CD4-positive, alpha-beta T cell treated with Interleukin-2 at 100 ng/mL for 4 hours (primary cell): ENCODE data around the gene BACH2.
"Not testable (repeated sequence)": the region's sequence is repeated elsewhere in the genome, so short reads cannot be mapped to it uniquely, and the experiment has no call there.

ENCODE experiments used
- DNase-seq: peaks from one replicate; pipeline ENCODE4 v3.0.0-alpha.2; 2020; ENCODE audit warnings: low spot score

BACH2 gene

DNA sequence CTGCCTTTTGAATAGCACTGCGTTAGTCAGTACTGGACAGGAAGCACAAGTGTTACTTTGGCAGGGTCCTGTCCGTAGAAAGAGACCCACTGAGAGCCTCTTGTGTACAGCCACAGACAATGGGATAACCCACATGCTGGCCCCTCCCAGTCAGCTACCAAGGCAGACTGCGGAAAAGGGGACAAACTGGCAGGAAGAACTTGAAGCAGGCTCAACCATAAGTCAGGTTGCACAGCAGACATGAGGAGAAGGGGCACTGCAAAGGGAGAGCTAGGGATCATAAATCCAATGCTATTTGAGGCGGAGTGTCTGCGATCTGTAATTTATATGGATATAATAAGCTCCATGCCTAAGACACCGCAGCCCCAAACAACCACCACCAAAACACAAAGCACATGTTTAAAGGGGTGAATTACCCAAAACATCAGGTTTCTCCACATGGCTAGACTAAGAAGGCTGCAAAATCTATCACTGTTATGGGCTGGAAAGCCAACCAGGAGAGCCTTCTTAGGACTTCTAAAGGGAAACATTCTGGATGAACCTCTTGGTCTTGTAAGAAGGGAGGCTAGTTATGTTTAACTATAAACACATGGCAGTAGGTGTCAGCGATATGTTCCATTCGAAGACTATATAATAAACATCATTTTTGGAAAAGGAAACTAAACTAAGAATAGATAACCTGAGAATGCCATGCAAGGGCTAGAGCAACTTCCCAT, 141.7 kb downstream of the BACH2 start:
- no peak for DNase-seq

DNA sequence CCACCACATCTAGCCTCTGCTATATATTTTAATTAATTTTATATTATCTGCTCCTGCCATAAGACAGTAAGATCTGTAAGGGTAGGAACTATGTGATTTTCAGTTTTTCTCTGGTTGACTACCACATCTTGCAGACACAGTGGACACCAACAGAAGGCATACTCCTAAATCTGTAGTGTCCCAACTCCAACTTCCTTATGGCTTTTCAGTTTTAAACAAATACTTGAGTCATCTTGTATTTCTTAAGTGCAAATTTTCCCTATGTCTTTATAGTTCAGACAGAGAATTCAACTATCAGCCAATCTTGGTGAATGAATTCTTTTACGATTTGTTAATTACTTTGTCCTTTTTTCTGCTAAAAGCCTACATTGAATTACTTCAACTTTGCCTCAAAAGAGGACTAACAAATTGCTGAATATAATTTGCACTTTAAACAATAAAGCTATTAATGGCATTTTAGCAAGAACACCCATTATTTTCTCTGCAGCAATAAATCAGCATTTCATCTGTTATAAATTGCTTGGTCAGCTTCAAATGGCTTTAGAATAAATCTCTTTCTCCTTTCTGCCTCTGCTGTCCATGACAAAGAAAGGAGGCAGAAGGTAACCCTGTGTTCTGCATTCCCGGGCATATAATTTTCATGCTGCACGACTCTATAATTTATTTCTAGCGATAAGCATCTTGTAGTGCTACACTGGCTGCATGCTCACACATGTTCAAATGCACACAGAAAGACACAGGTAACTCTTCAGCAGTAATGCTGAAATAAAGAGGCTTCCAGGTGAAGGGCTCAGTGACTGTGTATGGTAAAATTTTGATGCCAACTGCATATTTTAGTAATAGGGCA, 144.8 kb downstream of the BACH2 start:
- DNase-seq, result no peak

DNA sequence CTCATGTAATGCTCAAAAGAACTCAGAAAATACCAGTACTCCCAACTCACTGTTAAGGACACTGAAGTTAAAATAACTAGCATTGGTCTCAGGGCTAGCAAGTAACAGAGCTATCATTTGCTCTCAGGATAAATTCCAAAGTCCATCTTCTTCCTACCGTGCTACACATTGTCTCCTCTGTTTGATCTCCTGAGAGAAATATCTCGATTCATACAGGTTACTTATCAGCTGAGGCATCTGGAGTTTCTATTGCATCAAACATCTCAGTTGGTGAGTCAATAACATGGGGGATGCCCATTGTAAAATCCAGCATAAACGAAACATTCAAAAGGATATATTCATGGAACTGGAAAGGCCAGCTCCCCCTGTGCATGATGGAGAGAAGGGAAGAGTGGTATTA, 147.4 kb downstream of the BACH2 start:
- DNase-seq, result no peak

DNA sequence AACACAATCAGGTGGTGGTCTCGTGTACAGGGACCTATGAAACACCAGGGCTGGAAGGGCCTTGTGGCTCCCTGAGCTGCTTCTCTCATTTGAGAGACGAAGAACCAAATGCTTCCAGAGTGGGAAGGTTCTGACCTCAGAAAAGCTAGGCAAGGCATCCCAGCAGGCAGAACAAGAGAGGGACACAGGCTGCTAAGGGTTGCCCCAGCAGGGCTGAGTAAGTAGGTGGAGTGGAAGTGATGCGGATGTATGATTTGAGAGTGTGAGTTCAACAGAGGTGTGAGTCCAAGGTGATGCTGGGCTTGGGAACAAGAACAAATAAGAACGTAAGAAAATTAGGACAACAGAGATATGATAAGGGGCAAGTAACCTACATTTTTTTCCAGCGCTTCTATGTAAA, 147.8 kb downstream of the BACH2 start:
- DNase-seq, result no peak

DNA sequence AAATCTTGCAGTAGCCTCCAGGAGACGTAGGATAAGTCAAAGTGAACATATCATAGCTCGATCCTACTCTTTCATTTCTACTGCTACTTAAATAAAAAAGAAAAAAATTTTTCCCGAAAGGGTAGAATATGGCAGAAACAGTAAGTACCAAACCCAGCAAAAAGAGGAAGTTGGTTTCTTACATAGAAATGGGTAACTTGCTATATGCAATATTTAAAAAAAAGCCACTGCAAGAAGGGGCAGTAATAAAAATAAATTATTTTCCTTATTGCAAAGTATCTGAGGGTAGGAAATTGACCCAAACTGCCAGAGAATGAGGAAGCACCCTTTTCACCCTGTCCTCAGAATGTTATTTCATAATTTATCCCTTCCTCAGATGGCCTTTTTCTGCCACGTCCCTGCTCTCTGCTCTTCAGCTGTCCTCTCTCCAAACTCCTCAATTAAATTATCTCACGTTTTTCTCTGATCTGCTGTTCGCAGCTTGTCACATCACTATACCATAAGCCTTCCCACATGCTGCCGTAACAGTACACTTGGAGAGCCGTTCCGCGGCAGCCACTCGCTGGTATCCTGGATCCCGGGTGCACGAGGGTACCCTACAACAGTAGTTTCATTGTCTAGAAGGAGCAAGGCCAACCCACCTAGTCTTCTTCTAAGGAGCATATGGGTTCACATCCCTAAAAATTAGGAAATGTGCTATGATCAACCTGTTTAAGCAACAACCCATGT, 149.6 kb downstream of the BACH2 start:
- no peak for DNase-seq

DNA sequence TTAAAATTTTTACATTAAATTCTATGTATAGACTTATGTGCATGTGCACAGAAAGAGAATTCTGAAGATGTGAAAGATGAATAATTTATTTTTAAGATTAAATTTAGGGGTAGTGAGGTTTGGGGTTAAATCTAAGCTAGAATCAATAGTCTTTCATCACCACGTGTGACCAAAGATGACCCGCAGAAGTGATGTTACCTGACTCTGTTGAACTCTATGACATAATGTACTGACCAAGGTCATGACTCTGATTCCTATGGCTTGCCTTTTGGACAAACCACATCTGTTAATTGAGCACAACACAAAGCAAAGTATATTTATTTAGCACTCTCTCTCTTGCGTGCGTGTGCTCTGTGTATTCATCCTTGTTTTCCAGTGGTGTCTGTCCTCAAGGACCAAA, 150.6 kb downstream of the BACH2 start:
- DNase-seq, result no peak

DNA sequence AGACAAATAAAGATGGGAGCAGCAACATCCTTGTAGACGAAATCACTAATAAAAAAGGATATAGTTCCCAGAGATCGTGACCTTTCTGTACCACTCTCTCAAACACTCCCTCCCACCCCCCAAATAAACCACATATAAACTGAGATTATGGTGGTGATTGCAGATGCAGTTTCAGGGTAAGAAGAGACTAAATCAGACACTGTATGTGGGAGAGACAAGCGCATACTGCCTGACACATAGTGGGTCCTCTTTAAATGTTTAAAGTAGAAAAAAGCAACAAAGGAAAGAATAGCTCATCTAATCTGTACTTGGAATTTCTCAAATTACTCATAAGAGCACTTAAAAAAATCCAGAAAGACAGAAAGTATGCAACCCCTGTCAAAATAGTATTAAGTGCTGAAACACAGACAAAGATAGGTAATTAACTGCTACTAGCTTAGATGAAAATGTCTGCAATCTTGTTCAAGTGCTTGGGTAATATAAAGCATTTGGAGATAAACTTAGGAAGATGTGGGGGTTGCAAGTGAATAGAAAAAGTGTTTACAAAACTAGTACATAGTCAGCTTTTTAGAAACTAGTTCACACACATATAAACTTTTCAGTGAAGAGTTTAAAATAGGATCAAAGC, 151.6 kb downstream of the BACH2 start:
- no peak for DNase-seq

DNA sequence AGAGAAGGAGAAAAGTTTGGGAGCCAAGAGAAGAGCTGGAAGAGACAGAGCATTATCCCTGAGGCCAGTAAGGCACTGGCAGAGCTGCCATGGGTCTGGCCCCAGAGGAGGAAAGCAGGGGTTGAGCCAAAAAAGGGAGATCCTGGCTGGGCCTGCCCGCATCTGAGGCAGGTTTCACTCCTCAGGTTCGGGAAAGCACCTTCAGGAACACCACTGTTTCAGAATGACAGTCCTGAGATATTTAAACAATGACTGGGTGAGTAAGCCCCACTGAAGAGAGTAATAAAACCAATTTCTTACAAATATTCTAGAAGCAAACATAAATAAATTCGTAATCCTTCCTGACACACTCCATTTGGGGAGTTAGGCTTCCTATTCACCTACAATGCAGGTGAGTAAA, 152.2 kb downstream of the BACH2 start:
- DNase-seq, result no peak

DNA sequence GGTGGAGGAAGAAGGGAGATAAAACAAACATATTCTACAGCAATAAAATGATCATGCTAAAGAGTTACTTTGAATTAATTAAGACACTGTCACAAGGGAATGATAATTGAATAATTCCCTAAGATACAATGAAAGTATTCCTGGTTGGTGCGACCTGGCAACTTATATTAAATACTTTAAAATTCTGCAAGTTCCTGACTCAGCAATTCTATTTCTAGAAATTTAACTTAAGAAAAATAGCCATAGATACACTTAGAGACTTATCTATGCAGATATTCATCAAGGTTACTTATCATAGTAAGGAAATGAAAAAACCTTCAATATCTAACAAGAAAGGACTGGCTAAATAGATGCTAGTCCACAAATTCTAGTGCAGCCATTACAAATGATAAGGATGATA, 156.0 kb downstream of the BACH2 start:
- DNase-seq, result no peak

DNA sequence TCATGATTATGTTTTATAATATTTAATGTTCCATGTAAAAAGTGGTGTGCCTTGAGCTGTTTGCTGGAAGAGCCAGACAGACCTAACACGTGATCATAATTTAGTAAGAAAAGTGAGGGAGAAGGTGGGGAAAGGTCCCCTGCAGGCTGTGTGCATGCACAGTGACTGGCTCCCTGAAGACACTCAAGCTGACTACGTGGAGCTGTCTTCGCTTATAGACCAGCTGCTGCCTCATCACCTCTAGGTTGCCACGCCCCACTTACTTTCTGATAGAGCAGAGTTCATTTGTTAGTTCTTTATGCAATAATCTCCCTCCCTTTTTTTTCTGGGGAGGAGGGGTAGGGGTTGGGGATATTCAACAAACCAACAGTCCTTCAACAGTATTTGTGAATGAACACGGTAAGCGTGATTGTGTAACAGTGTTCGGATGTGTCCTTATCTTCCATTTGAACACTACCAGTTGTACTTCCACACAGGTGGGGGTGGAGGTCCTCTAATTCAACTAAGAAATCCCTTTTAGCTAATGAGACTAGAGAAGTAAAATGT, 157.3 kb downstream of the BACH2 start:
- no peak for DNase-seq

DNA sequence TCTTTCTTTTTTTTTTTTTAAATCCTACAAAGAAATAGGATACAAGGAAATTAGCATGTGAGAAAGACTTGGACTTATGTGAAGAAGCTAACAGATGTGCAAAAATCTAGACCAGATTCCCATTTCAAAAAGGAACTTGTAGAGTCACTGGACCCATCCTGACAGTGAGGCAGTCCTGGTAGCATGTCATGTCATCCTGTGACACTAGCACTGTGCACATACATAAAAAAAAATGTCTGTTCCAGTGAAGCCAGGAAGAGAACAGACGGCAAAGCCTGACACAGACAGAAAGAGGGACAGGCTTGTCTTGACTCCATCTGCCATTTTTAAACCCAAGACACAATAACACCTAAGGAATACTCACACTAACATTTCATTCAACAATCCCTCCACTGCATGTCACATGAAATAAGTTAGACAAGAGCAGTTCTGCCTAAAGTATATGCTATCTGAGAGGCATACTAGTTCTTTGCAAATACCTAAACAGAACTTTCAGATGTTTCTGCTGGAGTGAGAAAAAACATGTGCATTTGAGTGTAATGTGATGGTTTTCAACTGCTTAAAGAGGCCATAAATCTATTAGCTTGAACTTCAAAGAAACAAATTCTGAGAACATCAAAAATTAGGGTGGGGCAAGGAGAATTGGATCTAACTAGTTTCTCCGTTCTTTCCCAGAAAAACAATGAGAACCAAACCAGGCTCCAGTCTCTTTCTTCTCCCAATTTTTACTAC, 159.6 kb downstream of the BACH2 start:
- no peak for DNase-seq

DNA sequence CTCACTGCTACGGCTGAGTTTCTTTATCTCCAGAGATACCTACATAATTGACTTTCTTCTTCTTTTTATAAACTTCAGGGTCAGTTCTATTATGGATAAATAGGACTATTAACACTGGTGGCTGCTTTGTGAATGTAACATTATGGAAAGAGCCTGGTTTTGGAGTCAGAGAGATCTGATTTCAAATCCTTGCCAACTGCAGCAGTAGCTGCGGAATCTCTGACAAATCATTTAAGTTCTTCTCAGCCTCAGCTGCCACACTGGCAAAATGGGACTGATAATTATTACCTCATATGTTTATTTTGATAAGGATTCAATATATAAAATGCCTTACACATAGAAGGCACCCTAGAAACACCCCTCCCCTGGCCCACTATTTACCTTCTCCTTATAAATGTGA, 160.5 kb downstream of the BACH2 start:
- DNase-seq, result no peak

DNA sequence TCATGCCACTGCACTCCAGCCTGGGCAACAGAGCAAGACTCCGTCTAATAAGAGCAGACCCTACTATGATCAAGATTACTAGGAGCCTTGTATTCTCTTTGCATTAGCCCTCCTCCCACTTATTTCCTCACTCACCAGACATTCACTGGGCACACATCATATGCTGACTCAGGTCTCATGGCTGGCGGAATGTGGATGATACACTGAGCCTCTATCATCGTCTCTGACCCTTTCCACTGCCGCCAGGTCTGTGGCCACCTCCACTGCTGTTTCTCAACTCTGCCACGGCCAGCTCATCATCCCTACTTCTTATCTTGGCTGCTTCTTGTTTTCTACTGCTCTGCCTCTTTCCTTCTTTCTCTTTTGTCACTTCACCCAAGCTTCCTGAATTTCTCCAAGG, 161.0 kb downstream of the BACH2 start:
- DNase-seq, result no peak

DNA sequence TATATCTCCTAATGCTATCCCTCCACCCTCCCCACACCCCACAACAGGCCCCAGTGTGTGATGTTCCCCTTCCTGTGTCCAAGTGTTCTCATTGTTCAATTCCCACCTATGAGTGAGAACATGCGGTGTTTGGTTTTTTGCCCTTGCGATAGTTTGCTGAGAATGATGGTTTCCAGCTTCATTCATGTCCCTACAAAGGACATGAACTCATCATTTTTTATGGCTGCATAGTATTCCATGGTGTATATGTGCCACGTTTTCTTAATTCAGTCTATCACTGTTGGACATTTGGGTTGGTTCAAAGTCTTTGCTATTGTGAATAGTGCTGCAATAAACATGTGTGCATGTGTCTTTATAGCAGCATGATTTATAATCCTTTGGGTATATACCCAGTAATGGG, 163.0 kb downstream of the BACH2 start:
- not testable (repeated sequence) for DNase-seq

DNA sequence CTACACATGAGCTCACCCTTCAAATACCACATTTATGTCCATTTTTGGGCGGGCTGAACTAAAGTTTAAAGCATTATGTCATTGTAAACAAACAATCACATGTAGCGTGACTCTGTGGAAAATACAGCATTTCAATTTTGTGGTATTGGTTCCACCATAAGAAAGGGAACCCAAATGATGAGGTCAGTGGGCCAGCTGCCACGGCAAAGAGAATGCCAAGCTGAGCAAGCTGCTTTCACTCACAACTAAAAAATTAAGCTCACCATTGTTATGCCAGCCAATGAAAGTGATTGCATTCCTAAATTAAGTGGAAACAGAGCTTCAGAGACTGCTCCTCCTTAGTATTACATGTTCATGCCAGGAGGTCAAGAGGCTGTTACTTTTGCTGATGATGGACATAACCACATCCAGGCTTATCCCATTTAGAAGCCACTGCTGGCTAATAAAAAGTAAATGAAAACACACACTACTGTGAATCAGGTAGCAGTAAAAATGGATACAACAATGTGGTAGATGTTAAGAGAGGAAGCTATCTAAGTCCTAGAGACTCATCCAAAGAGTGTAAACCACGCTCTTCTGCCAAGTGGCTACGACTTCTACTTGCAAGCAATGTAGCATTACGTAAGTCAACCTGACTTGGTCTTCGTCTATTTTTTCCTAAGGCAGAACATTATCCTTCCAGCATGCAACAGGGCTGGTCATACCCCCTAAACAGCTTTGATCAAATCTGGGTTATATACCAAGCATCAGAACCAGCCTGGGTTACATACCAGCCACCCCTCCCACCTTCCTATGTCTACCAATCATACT, 164.8 kb downstream of the BACH2 start:
- DNase-seq, result no peak

DNA sequence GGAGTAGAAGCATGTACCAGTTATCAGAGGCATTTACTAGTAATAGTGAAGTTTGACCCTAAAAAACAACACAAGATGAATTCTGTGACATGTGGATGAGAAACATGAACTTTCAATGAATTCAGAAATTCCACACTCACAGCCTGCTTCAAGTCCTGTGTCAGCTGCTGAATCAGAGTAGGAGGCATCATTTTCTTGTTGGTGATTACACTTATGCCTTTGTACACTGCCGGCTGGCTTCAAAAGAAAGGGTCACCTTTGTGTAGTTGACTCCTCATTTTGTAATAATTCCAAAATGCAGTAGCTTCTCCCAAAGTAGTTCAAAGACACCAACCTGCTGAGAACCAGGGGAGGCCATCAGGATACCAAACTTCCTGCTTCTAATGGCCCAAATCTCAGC, 165.5 kb downstream of the BACH2 start:
- DNase-seq, result no peak

DNA sequence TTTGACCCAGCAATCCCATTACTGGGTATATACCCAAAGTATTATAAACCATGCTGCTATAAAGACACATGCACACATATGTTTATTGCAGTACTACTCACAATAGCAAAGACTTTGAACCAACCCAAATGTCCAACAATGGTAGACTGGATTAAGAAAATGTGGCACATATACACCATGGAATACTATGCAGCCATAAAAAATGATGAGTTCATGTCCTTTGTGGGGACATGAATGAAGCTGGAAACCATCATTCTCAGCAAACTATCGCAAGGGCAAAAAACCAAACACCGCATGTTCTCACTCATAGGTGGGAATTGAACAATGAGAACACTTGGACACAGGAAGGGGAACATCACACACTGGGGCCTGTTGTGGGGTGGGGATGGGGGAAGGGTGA, 168.0 kb downstream of the BACH2 start:
- not testable (repeated sequence) for DNase-seq

DNA sequence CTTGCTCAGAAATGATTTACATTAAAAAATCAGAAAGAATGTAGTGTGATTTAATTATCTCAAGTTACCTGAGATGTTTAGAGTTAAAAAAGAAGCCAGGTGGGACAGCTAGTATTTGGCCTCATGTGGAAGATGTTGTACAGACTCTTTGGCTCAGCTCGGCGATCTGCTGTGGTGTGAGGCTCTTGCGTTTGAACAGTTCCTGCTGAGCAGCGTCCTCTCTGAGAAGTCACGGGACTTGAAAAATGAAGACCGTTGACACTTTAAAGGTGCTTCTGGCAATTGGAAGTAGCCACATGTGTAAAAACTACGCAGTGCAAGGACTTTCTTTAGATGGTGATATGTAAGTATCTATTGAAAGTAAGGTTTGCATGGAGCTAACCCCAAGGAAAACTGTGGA, 169.0 kb downstream of the BACH2 start:
- no peak for DNase-seq

DNA sequence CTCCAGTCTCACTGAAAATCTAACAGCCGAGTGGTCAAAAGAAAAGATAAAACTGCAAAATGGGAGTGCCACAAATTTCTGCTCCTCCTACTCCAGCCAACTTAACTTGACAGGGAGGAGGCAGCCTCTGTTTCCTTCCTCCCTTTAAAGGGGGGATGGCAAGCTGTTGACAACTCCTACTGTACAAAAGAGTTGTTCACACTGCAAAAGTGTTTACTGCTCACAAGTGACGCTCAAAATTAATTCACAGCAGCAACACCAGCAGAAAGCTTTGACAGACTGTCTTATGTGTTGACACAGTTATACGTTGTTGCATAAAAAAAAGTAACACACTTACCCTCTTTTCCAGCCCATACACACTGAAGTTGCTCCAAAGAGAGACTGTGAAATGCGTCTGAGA, 169.8 kb downstream of the BACH2 start:
- no peak for DNase-seq

DNA sequence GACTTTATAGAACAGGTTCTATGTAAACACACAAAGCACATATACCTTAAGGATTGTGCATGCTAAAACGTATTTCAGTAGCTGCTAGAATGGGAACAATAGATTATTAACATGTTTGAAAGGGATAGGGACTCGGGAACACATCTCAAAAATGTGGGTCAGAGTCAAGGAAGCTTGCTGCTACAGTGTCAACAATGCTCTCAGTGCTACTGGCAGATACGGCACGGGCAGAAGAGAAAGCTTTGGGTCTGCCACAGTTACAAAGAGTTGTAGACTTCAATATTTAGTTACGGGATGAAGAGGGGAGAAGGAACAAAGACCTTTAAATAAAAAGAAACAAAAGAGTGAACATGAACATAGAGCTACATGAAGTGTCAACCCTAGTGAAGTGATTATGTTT, 170.5 kb downstream of the BACH2 start:
- DNase-seq, result no peak
